Epithelial cell of proximal tubule (primary cell): ENCODE data around the gene DPCD. TPM values are rescaled to one million over a fixed set of nuclear protein-coding genes. Genes with fewer than 3 reads are reported as not detected.

Experiments used
- DNase-seq: peaks from one replicate; pipeline ENCODE4 v3.0.0-alpha.2; 2011; ENCODE audit warnings: low read depth
- H3K4me3 ChIP-seq: 2 replicates; pipeline ENCODE4 v1.5.1; 2011; ENCODE audit warnings: low read depth, mild to moderate bottlenecking, low read length
- CTCF ChIP-seq: conservative IDR thresholded peaks from 2 replicates; pipeline ENCODE4 v1.5.1; 2012; ENCODE audit warnings: low read depth, mild to moderate bottlenecking, low read length
- total RNA-seq: library from RNA; depleted of rRNA; stranded (reverse); fragments of >200 nt; gene quantifications from 2 replicates; pipeline ENCODE4 v1.2.3, GENCODE V29; 2015

Gene DPCD
- total RNA-seq, 1 donor from 2014 or later, result 65.6 TPM

- no peak for DNase-seq
- H3K4me3 ChIP-seq, result no peak overlapping the region
- no peak for TF ChIP-seq CTCF
Observed at GRCh38 chr10:101609481-101609880, 21.4 kb downstream of the DPCD start.

GRCh38 chr10:101611096-101611905, 23.2 kb downstream of the DPCD start:
- no peak for TF ChIP-seq CTCF
- DNase-seq, result no peak
- H3K4me3 ChIP-seq, result no peak overlapping the region

GRCh38 chr10:101612086-101612485, 24.0 kb downstream of the DPCD start:
- no peak for TF ChIP-seq CTCF

GRCh38 chr10:101612872-101613271, 24.8 kb downstream of the DPCD start:
- no peak overlapping the region for H3K4me3 ChIP-seq
- TF ChIP-seq CTCF, result no peak
- no peak for DNase-seq

More at GRCh38 chr10:101612086-101612485, 24.0 kb downstream of the DPCD start:
- no peak overlapping the region for H3K4me3 ChIP-seq
- no peak for DNase-seq

GRCh38 chr10:101613646-101614045, 25.5 kb downstream of the DPCD start:
- no peak overlapping the region for H3K4me3 ChIP-seq
- DNase-seq, result no peak
- TF ChIP-seq CTCF, result no peak

GRCh38 chr10:101614663-101615524, 26.8 kb downstream of the DPCD start:
- no peak for DNase-seq
- TF ChIP-seq CTCF, result no peak
- no peak overlapping the region for H3K4me3 ChIP-seq
